Myocyte (in vitro differentiated cells): ENCODE data around the gene MOB1A. TPM values are rescaled to one million over a fixed set of nuclear protein-coding genes. Genes with fewer than 3 reads are reported as not detected.
"Not testable (repeated sequence)": the region's sequence is repeated elsewhere in the genome, so short reads cannot be mapped to it uniquely, and the experiment has no call there.

ENCODE experiments used
- DNase-seq: peaks from one replicate; pipeline ENCODE4 v3.0.0-alpha.2; 2012; ENCODE audit warnings: low read depth
- total RNA-seq: library from RNA; depleted of rRNA; stranded (reverse); fragments of >200 nt; gene quantifications from 2 replicates; pipeline ENCODE4 v1.2.3, GENCODE V29; 2014

The MOB1A gene
- total RNA-seq, 1 donor from 2014 or later = 94.5 TPM

GRCh38 chr2:74149570-74150319, 28.9 kb downstream of the MOB1A start:
- no peak for DNase-seq

- no peak for DNase-seq
These were observed 29.5 kb downstream of the MOB1A start for GRCh38 chr2:74149247-74149525.

GRCh38 chr2:74148457-74149246, 30.0 kb downstream of the MOB1A start:
- no peak for DNase-seq

- DNase-seq = peak; percentile 86
These were observed 30.8 kb downstream of the MOB1A start, which contains the start of gene BOLA3 for GRCh38 chr2:74147727-74148456. BOLA3 (minus strand) TSS chr2:74147912; CDS start chr2:74147874, 38 bp downstream.

GRCh38 chr2:74146929-74147726, 31.6 kb downstream of the MOB1A start:
- peak; percentile 59 for DNase-seq

GRCh38 chr2:74142340-74142739, 36.3 kb downstream of the MOB1A start:
- DNase-seq = peak; percentile 51

GRCh38 chr2:74138600-74139323, 39.9 kb downstream of the MOB1A start:
- DNase-seq = no peak

- no peak for DNase-seq
These were observed 40.8 kb downstream of the MOB1A start for GRCh38 chr2:74137651-74138599.

- DNase-seq = no peak
These were observed 46.8 kb downstream of the MOB1A start for GRCh38 chr2:74131901-74132300.

GRCh38 chr2:74130211-74130995, 48.3 kb downstream of the MOB1A start:
- DNase-seq = no peak

GRCh38 chr2:74128206-74128605, 50.5 kb downstream of the MOB1A start:
- DNase-seq = no peak

GRCh38 chr2:74123955-74124354, 54.7 kb downstream of the MOB1A start:
- not testable (repeated sequence) for DNase-seq

GRCh38 chr2:74121846-74122245, 56.8 kb downstream of the MOB1A start:
- DNase-seq = not testable (repeated sequence)

- peak; percentile 81 for DNase-seq
These were observed 58.5 kb downstream of the MOB1A start for GRCh38 chr2:74119912-74120825.

- peak; percentile 11 for DNase-seq
These were observed 59.3 kb downstream of the MOB1A start for GRCh38 chr2:74119339-74119738.

GRCh38 chr2:74111380-74111779, 67.3 kb downstream of the MOB1A start:
- DNase-seq = no peak

- no peak for DNase-seq
These were observed 68.1 kb downstream of the MOB1A start for GRCh38 chr2:74110537-74110936.
